Measurements from ENCODE around the gene FLRT3. TPM values are rescaled to one million over a fixed set of nuclear protein-coding genes. Genes with fewer than 3 reads are reported as not detected.

The FLRT3 gene
- total and polyA plus RNA-seq, 9 donors: 4.8 to 30.8 (median 10.1) TPM

DNA sequence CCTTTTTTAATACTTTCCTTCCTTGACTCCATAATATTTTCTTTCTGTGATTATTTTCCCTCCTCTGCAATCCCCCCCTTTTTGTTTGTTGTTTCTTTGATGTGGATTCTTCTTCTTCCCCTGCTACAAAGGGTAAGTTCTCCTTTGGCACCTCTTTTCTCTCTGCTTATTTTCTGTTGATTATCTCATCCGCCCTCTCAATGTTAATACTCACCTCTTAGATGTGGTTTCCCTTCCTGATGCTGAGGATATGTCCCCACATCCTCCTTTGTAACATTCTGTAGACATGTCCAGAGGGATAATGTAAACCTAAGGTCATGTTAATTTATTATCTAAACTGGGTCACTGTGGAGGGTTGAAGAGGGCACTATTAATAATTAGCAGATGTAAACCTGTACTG, 17.7 kb downstream of the FLRT3 start:
- intact Hi-C loops (cut with DNase I): no loop called here
- H3K9me3 ChIP-seq: no peaks in the 10 kb centered on the region
- no peaks in the 10 kb centered on the region for H3K36me3 ChIP-seq
- no peaks in the 10 kb centered on the region for H3K4me1 ChIP-seq (ENCODE audit: insufficient read depth)
- WGBS, 3 donors: 90 to 98% (median 94%) methylated on average over 1 of the region's 1 CpG
- no peak overlapping the region for H3K4me3 ChIP-seq
- no peaks in the 10 kb centered on the region for H3K27me3 ChIP-seq
- TF ChIP-seq POLR2A (IDR thresholded peaks at IDR 0.05) (no peak), EP300 (IDR thresholded peaks at IDR 0.05) (no peak)
- TF ChIP-seq, protein P1, sequence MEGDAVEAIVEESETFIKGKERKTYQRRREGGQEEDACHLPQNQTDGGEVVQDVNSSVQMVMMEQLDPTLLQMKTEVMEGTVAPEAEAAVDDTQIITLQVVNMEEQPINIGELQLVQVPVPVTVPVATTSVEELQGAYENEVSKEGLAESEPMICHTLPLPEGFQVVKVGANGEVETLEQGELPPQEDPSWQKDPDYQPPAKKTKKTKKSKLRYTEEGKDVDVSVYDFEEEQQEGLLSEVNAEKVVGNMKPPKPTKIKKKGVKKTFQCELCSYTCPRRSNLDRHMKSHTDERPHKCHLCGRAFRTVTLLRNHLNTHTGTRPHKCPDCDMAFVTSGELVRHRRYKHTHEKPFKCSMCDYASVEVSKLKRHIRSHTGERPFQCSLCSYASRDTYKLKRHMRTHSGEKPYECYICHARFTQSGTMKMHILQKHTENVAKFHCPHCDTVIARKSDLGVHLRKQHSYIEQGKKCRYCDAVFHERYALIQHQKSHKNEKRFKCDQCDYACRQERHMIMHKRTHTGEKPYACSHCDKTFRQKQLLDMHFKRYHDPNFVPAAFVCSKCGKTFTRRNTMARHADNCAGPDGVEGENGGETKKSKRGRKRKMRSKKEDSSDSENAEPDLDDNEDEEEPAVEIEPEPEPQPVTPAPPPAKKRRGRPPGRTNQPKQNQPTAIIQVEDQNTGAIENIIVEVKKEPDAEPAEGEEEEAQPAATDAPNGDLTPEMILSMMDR (IDR thresholded peaks at IDR 0.05): no peak
- H3K27ac ChIP-seq: no peak overlapping the region
- no peak for DNase-seq

DNA sequence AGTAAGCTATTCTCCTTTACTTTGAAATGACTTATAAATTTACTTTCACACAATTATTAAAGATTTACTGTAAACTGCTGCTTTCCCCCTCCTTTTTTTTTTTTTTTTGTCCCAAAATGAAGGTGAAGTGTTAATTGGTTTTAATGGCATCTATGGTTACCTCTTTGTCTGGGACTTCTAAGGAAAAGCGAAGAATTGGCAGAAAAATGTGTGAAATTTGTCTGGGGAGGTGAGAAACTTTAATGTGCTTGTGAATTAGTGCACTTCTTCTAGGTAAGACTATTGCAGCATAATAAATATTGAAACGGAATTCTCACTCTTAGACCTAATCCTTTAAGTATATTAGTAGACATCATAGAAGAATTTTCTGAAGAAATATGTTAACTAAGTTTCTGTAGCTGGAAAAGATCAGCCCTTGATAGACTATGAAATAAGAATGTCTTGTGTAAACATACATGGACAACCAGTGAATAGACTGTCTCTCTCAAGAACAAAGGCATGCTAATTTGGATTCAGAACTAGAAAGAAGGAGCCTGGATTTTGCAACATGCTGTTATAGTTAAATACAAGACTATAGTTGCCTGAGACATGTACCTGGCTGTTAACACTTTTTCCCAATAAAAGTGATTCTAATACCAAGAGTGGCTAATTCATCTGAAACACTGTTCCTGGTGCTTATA, 23.9 kb downstream of the FLRT3 start:
- intact Hi-C loops (cut with DNase I): no loop called here
- DNase-seq: no peak
- 83 to 92% (median 87%) methylated on average over 2 of the region's 2 CpGs for WGBS, 3 donors
- Histone ChIP-seq H3K4me3 (no peak overlapping the region), H3K27me3 (no peaks in the 10 kb centered on the region), H3K36me3 (no peaks in the 10 kb centered on the region), H3K9me3 (no peaks in the 10 kb centered on the region), H3K4me1 (ENCODE audit: insufficient read depth) (no peaks in the 10 kb centered on the region), H3K27ac (no peak overlapping the region)
- TF ChIP-seq EP300 (IDR thresholded peaks at IDR 0.05) (no peak), POLR2A (IDR thresholded peaks at IDR 0.05) (no peak)
- TF ChIP-seq, protein P1 (IDR thresholded peaks at IDR 0.05): no peak

DNA sequence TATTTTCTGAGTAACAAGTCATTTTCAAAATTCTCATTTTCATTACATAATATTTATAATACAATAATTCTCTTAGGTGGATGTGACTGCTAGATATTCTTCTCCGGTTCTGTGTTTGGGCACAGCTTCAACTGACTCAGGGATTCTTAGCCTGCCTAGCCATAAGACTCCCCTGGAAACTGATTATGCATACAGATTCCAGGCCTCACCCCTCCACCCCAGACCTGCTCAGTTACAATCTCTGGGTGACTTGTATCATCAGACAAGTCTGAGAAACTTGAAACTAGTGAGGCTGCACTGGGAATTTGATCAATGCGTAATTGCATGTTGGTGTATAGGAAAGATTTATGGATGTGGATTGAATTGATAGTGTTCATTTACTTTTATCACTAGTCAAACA, 25.4 kb downstream of the FLRT3 start:
- H3K4me3 ChIP-seq: no peak overlapping the region
- H3K27me3 ChIP-seq: no peaks in the 10 kb centered on the region
- no peaks in the 10 kb centered on the region for H3K4me1 ChIP-seq (ENCODE audit: insufficient read depth)
- H3K27ac ChIP-seq: no peak overlapping the region
- no peaks in the 10 kb centered on the region for H3K36me3 ChIP-seq
- intact Hi-C loops (cut with DNase I): no loop called here
- H3K9me3 ChIP-seq: no peaks in the 10 kb centered on the region
- DNase-seq: no peak
- TF ChIP-seq, protein P1 (IDR thresholded peaks at IDR 0.05): no peak
- TF ChIP-seq EP300 (IDR thresholded peaks at IDR 0.05) (no peak), POLR2A (IDR thresholded peaks at IDR 0.05) (no peak)
- WGBS, 3 donors: 95 to 99% (median 97%) methylated on average over 2 of the region's 2 CpGs

DNA sequence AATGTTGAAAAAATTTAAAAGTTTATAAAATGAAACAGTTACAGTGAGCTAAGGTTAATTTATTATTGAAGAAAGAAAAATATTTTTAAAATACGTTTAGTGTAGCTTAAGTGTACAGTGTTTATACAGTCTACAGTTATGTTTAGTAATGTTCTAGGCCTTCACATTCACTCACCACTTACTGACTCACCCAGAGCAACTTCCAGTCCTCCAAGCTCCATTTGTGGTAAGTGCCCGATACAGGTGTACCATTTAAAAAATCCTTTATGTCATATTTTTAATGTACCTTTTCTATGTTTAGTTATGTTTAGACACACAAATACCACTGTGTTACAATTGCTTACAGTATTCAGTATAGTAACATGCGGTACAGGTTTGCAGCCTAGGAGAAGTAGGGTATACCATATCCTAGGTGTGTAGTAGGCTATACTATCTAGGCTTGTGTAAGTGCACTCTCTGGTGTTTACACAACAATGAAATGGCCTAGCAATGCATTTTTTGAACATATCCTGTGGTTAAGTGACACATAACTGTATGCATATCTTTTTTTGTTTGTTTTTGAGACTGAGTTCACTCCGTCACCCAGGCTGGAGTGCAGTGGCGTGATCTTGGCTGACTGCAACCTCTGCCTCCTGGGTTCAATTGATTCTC, 26.3 kb downstream of the FLRT3 start:
- intact Hi-C loops (cut with DNase I): no loop called here
- no peak for DNase-seq
- Histone ChIP-seq H3K4me3 (no peak overlapping the region), H3K27me3 (no peaks in the 10 kb centered on the region), H3K36me3 (no peaks in the 10 kb centered on the region), H3K4me1 (ENCODE audit: insufficient read depth) (no peaks in the 10 kb centered on the region), H3K27ac (no peak overlapping the region), H3K9me3 (no peaks in the 10 kb centered on the region)
- TF ChIP-seq, protein P1 (IDR thresholded peaks at IDR 0.05): no peak
- no peak for TF ChIP-seq EP300 (IDR thresholded peaks at IDR 0.05)
- TF ChIP-seq POLR2A (IDR thresholded peaks at IDR 0.05): no peak
- WGBS, 3 donors: 87 to 91% (median 89%) methylated on average over 5 of the region's 5 CpGs

Measured in ovary (tissue), 9 donors.